GM06990 (cell line): Measurements from ENCODE around the gene UBE4B.

Experiments
- DNase-seq: peaks from one replicate; pipeline ENCODE4 v3.0.0-alpha.2; 2011; ENCODE audit not compliant: insufficient read length; ENCODE audit errors: extremely low read depth
- H3K27me3 ChIP-seq: replicated peaks from 2 replicates; pipeline ENCODE4 v1.6.0; 2011; ENCODE audit warnings: low read length; ENCODE audit not compliant: control insufficient read depth, insufficient read depth
- H3K36me3 ChIP-seq: 2 replicates; pipeline ENCODE4 v1.5.1; 2011; ENCODE audit warnings: low read length; ENCODE audit not compliant: control insufficient read depth, insufficient read depth
- H3K4me3 ChIP-seq: replicated peaks from 2 replicates; pipeline ENCODE4 v1.5.1; 2011; ENCODE audit warnings: low read depth, mild to moderate bottlenecking, control low read depth, low read length
- CTCF ChIP-seq: IDR thresholded peaks from 2 replicates; pipeline ENCODE4 v1.5.1; 2011; ENCODE audit warnings: low read length, control low read depth, mild to moderate bottlenecking, inconsistent platforms; ENCODE audit not compliant: insufficient read depth, poor library complexity, severe bottlenecking

Gene UBE4B

DNA sequence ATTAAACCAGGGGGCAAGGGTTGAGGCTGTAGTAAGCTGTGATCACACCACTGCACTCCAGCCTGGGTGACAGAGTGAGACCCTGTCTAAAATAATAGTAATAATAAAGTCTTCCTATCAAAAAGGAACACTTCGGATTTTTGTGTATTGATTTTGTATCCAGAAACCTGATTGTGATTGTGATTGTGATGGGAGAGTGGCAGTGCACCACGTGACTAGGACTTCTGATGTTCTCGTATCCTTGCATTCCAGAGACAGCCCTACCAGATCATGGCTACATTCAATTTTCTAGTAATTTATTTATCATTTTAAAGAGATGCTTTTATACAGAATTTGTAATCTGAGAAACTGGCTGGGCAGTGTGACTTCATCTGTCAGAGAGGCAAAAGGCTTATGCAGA lies 175.1 kb downstream of the UBE4B start:
- DNase-seq, result no peak
- H3K36me3 ChIP-seq, result no peaks in the 10 kb centered on the region
- no peak for TF ChIP-seq CTCF
- no peak overlapping the region for H3K4me3 ChIP-seq
- H3K27me3 ChIP-seq, result no peaks in the 10 kb centered on the region

DNA sequence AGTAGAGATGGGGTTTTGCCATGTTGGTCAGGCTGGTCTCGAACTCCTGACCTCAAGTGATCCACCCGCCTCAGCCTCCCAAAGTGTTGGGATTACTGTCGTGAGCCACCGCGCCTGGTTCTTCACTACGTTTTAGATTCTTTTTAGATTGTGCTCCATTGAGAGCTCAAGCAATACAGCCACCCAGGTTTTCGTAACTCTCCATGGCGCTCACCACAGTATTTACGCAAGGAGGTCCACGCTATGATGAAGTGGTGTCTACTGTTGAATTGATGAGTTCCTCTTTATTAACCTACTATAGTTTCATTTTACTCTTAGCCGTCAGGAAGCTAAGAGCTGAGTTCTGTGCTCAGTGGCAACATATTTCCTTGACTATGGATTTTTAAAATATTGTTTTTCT lies 175.8 kb downstream of the UBE4B start:
- Histone ChIP-seq H3K36me3 (no peaks in the 10 kb centered on the region), H3K27me3 (no peaks in the 10 kb centered on the region), H3K4me3 (no peak overlapping the region)
- no peak for DNase-seq
- TF ChIP-seq CTCF, result no peak

DNA sequence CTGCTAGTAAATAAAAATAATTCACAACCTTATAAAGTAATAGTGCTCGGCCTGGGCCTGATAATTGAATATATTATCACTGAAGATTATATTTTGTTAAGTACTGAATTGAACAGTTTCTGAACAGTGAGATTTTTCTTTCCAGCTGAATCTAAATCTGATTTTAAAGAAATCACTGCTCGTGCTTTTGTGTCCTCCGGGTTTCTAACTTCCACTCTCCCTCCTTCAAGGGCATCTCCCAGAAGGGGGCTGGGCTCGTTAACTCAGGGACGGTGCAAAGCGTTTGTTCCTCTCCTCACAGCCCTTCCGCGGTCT lies 176.8 kb downstream of the UBE4B start:
- TF ChIP-seq CTCF, result no peak
- DNase-seq, result no peak
- Histone ChIP-seq H3K4me3 (peak overlapping the region; percentile 79), H3K27me3 (no peaks in the 10 kb centered on the region), H3K36me3 (no peaks in the 10 kb centered on the region)

- H3K4me3 ChIP-seq, result peak within 1 kb of the TSS; percentile 79
- no peaks in the 10 kb centered on the region for H3K36me3 ChIP-seq
- H3K27me3 ChIP-seq, result no peaks in the 10 kb centered on the region
- DNase-seq, result peak; percentile 98
- TF ChIP-seq CTCF, result peak; percentile 97
These were observed 177.4 kb downstream of the UBE4B start, which contains the start of gene KIF1B for GRCh38 chr1:10209905-10210810. TSS of gene KIF1B (plus strand) at chr1:10210570. CDS start at chr1:10232329, 21,759 bp downstream.

DNA sequence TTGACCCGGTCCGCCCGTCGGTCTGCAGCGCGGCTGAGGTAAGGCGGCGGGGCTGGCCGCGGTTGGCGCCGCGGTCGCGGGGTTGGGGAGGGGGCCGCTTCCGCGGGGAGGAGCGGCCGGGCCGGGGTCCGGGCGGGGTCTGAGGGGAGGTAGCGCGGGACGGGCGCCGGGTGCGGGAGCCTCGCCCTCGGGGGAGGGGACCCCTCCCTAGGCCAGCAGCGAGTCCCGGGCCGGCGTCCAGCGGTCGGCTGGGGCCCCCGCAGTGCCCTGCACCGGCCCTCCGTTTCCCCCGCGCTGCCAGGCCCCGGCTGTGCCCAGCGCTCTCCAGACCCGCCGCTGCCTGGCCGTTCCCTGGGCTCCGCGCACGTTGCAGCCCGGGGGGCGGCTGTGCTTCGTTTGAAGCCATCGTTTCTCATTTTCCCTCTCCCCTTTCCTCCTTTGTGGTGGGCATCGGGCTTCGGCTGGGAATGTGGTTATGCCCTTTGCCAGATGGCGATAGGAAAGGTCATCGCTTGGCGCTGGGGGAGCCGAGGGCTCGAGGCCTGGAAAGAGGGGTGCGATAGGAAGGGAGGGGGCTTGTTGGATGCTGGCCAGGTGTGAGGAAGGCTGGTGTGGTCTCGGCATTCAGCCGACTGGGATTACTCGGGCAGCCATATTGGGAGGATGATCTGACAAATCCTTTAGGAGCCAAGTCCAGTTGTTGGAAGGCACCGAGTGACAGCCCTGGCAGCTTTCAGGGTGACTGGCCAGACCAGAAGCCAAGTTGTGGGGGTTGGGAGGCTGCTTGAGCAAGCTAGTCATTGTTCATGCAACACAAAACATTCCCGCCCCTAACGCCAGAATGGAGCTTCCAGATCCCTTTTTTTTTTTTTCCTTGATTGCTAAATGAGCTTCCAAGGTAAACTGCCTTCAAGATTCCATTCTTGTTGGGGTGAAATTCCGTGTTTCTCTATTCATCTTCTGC lies 178.4 kb downstream of the UBE4B start:
- Histone ChIP-seq H3K4me3 (peak overlapping the region; percentile 76), H3K36me3 (no peaks in the 10 kb centered on the region), H3K27me3 (no peaks in the 10 kb centered on the region)
- TF ChIP-seq CTCF, result no peak
- DNase-seq, result peak; percentile 29
